Calu3 (cell line): ENCODE data around the gene MAML3. TPM values are rescaled to one million over a fixed set of nuclear protein-coding genes. Genes with fewer than 3 reads are reported as not detected.

Experiments
- BruUV-seq: library from RNA; stranded (reverse); fragments of 400-500 nt; replicated peaks from 2 replicates; lab custom pipeline; 2021; lab: Mats Ljungman, UMichigan
- CTCF ChIA-PET: fragments of 300-600 bp; sonication (Branson Sonifier 250); formaldehyde crosslinking; loops from one replicate; lab custom pipeline; 2022; ENCODE audit warnings: antibody characterized with exemption; lab: Charles Lee
- DNase-seq: peaks from one replicate; pipeline ENCODE4 v3.0.0; 2022
- H3K27ac Mint-ChIP-seq: one replicate; pipeline ENCODE4 v1.8.0; 2022; ENCODE audit warnings: mixed read lengths; ENCODE audit not compliant: unreplicated experiment
- H3K27me3 Mint-ChIP-seq: one replicate; pipeline ENCODE4 v1.8.0; 2022; ENCODE audit warnings: mixed read lengths; ENCODE audit not compliant: unreplicated experiment
- H3K36me3 Mint-ChIP-seq: one replicate; pipeline ENCODE4 v1.8.0; 2022; ENCODE audit warnings: mild to moderate bottlenecking, moderate library complexity, mixed read lengths; ENCODE audit not compliant: insufficient read depth, unreplicated experiment
- H3K4me1 Mint-ChIP-seq: one replicate; pipeline ENCODE4 v1.8.0; 2022; ENCODE audit warnings: mild to moderate bottlenecking, low read depth, mixed read lengths; ENCODE audit not compliant: unreplicated experiment
- H3K4me3 Mint-ChIP-seq: one replicate; pipeline ENCODE4 v1.8.0; 2022; ENCODE audit warnings: mild to moderate bottlenecking, low read depth, moderate library complexity, mixed read lengths; ENCODE audit not compliant: unreplicated experiment
- H3K9me3 Mint-ChIP-seq: one replicate; pipeline ENCODE4 v1.8.0; 2022; ENCODE audit warnings: low read depth, mixed read lengths; ENCODE audit not compliant: unreplicated experiment
- CTCF ChIP-seq: fragments of 200-600 bp; IDR thresholded peaks from one replicate; pipeline ENCODE4 v1.8.0; 2022; ENCODE audit warnings: antibody characterized with exemption; ENCODE audit not compliant: unreplicated experiment
- intact Hi-C: fragments of 100-400 bp; cut with micrococcal nuclease; formaldehyde crosslinking; loops from one replicate; pipeline ENCODE4 v1.10.0; 2022; ENCODE audit not compliant: unreplicated experiment
- total RNA-seq: library from RNA; stranded (reverse); gene quantifications from 2 replicates; pipeline ENCODE4 v1.2.3, GENCODE V29; 2022

MAML3 gene
- total RNA-seq, 1 experiment from 2014 or later, result 4.0 TPM

DNA sequence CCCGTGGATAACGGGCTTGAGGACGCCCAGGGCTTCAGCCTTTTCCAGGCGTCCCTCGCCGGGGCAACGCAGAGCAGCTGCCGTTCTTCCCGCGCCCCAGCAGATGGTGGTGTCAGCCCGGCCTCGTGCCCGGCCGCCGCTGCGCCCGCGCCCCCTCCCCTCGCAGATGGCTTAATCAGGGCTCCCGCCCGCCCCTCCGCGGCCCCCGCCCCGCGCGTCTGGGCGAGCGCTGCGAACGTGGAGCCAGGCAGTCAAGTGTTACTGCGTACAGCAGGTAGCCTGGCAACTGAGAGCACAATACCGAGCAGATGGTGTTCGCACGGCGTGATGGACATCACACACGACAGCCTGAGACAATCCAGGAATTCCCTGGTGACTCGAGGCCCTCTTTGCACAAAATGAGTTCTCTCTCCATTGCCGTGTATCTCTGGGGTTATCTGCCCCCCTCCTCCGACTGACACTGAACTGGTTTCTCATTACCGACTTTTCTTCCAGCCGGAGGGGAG is 419.1 kb downstream of the MAML3 start:
- peak; percentile 61 for DNase-seq
- intact Hi-C loops, result loop anchor here (5.0 to 10.0 kb wide), 3 partner anchors 277 to 590 kb away; no protein-coding TSS in a partner anchor
- CTCF ChIA-PET, result interaction anchor here (0.6 to 1.0 kb wide), 2 partner anchors 270 to 592 kb away, joined by 3 to 5 read pairs; no protein-coding TSS in a partner anchor
- no peaks in the 10 kb centered on the region for H3K27me3 Mint-ChIP-seq
- H3K4me3 Mint-ChIP-seq, result peak overlapping the region; percentile 59
- no peaks in the 10 kb centered on the region for H3K36me3 Mint-ChIP-seq
- no peak overlapping the region for H3K27ac Mint-ChIP-seq
- TF ChIP-seq CTCF, result peak; percentile 62
- BruUV-seq, result no TSS peak
- no peaks in the 10 kb centered on the region for H3K4me1 Mint-ChIP-seq
- H3K9me3 Mint-ChIP-seq, result no peaks in the 10 kb centered on the region

GRCh38 chr4:139734201-139734874 is 419.6 kb downstream of the MAML3 start:
- Mint-ChIP-seq H3K27ac (no peak overlapping the region), H3K9me3 (no peaks in the 10 kb centered on the region), H3K36me3 (no peaks in the 10 kb centered on the region), H3K4me3 (peak overlapping the region; percentile 59), H3K27me3 (no peaks in the 10 kb centered on the region), H3K4me1 (no peaks in the 10 kb centered on the region)
- intact Hi-C loops, result loop anchor here (5.0 to 10.0 kb wide), 3 partner anchors 278 to 590 kb away; no protein-coding TSS in a partner anchor
- CTCF ChIA-PET, result interaction anchor here (0.6 to 1.0 kb wide), 3 partner anchors 97 to 592 kb away, joined by 3 to 5 read pairs (median 3); no protein-coding TSS in a partner anchor
- TF ChIP-seq CTCF, result no peak
- no peak for DNase-seq
- BruUV-seq, result no TSS peak

GRCh38 chr4:139732991-139733570 is 420.9 kb downstream of the MAML3 start:
- no peak for DNase-seq
- CTCF ChIA-PET, result interaction anchor here (0.7 kb wide), 1 partner anchor 43 kb away, joined by 4 read pairs; no protein-coding TSS in a partner anchor
- no peaks in the 10 kb centered on the region for H3K4me1 Mint-ChIP-seq
- H3K36me3 Mint-ChIP-seq, result no peaks in the 10 kb centered on the region
- BruUV-seq, result no TSS peak
- no peak overlapping the region for H3K27ac Mint-ChIP-seq
- no peaks in the 10 kb centered on the region for H3K27me3 Mint-ChIP-seq
- no peak overlapping the region for H3K4me3 Mint-ChIP-seq
- intact Hi-C loops, result loop anchor here (5.0 to 10.0 kb wide), 3 partner anchors 279 to 592 kb away; no protein-coding TSS in a partner anchor
- no peaks in the 10 kb centered on the region for H3K9me3 Mint-ChIP-seq
- no peak for TF ChIP-seq CTCF

DNA sequence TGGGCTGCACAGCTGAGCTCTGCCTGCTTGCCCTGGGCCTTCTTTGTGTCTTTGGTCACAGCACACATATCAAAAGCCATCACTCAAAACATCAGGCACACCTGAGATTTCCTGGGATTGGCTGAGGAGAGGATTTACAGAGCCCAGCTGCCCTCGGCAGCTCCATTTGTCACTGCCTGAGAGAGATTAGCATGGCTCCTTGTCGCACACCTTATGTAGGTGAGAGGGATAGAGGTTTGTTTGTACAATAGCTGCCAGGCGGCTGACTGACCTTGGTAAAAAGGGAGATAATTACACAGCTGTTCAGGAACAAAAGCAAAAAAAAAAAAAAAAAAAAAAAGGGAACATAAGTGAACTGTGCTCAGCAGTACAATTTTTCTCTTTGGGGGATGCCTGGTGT is 425.1 kb downstream of the MAML3 start:
- DNase-seq, result no peak
- no peak overlapping the region for H3K27ac Mint-ChIP-seq
- no peaks in the 10 kb centered on the region for H3K9me3 Mint-ChIP-seq
- TF ChIP-seq CTCF, result no peak
- no peaks in the 10 kb centered on the region for H3K36me3 Mint-ChIP-seq
- CTCF ChIA-PET, result interaction anchor here (0.7 kb wide), 1 partner anchor 548 kb away, joined by 6 read pairs; no protein-coding TSS in a partner anchor
- H3K4me3 Mint-ChIP-seq, result no peak overlapping the region
- H3K27me3 Mint-ChIP-seq, result no peaks in the 10 kb centered on the region
- intact Hi-C loops, result no loop called here
- H3K4me1 Mint-ChIP-seq, result no peaks in the 10 kb centered on the region
- BruUV-seq, result no TSS peak
